ENCODE data around the gene PHLDA3. TPM values are rescaled to one million over a fixed set of nuclear protein-coding genes. Genes with fewer than 3 reads are reported as not detected.
"Not testable (repeated sequence)": the region's sequence is repeated elsewhere in the genome, so short reads cannot be mapped to it uniquely, and the experiment has no call there.

PHLDA3 gene
- total RNA-seq, 2 donors from 2014 or later, result 9.6 to 15.8 TPM

GRCh38 chr1:201473296-201473695 lies 4.3 kb upstream of the PHLDA3 start:
- H3K27me3 Mint-ChIP-seq (ENCODE audit: insufficient read depth), result peaks cover 78% of the 10 kb centered on the region

GRCh38 chr1:201472321-201472720 lies 3.3 kb upstream of the PHLDA3 start:
- not testable (repeated sequence) for H3K27ac Mint-ChIP-seq; H3K36me3 ChIP-seq (ENCODE audit: control insufficient read depth, insufficient read depth, low read length); H3K27ac ChIP-seq (ENCODE audit: low read depth, low read length); H3K4me1 ChIP-seq (ENCODE audit: control insufficient read depth, insufficient read depth, low read length); H3K4me3 Mint-ChIP-seq; H3K9me3 ChIP-seq (ENCODE audit: control insufficient read depth, low read length); DNase-seq; H3K4me3 ChIP-seq (ENCODE audit: low read length); H3K36me3 Mint-ChIP-seq (ENCODE audit: low read depth); H3K9me3 Mint-ChIP-seq; H3K9ac ChIP-seq (ENCODE audit: extremely low read depth, low read length, poor library complexity, severe bottlenecking)
- peaks cover 31% of the 10 kb centered on the region for H3K27me3 ChIP-seq (ENCODE audit: control insufficient read depth, insufficient read depth, low read length, poor library complexity, severe bottlenecking)
- peaks cover 13% of the 10 kb centered on the region for H3K4me1 Mint-ChIP-seq
- peaks cover 78% of the 10 kb centered on the region for H3K27me3 Mint-ChIP-seq (ENCODE audit: insufficient read depth)
- 89 to 95% methylated on average over 6 to 8 of the region's 8 CpGs for WGBS, 2 experiments (ENCODE audit: insufficient coverage in 1 of 2, insufficient read length in 1 of 2)

More at GRCh38 chr1:201473296-201473695, 4.3 kb upstream of the PHLDA3 start:
- DNase-seq, result no peak
- Histone ChIP-seq H3K9ac (ENCODE audit: extremely low read depth, low read length, poor library complexity, severe bottlenecking) (no peak overlapping the region), H3K27ac (ENCODE audit: low read depth, low read length) (no peak overlapping the region), H3K9me3 (ENCODE audit: control insufficient read depth, low read length) (no peaks in the 10 kb centered on the region), H3K4me1 (ENCODE audit: control insufficient read depth, insufficient read depth, low read length) (no peaks in the 10 kb centered on the region), H3K27me3 (ENCODE audit: control insufficient read depth, insufficient read depth, low read length, poor library complexity, severe bottlenecking) (peaks cover 33% of the 10 kb centered on the region), H3K4me3 (ENCODE audit: low read length) (no peak overlapping the region), H3K36me3 (ENCODE audit: control insufficient read depth, insufficient read depth, low read length) (no peaks in the 10 kb centered on the region)
- Mint-ChIP-seq H3K27ac (no peak overlapping the region), H3K36me3 (ENCODE audit: low read depth) (no peaks in the 10 kb centered on the region), H3K4me1 (peaks cover 7% of the 10 kb centered on the region), H3K9me3 (no peaks in the 10 kb centered on the region), H3K4me3 (no peak overlapping the region)
- TF ChIP-seq CTCF (conservative IDR thresholded peaks at IDR 0.05), result no peak
- 88 to 100% methylated on average over 2 of the region's 2 CpGs for WGBS, 2 experiments (ENCODE audit: insufficient coverage in 1 of 2, insufficient read length in 1 of 2)

GRCh38 chr1:201471772-201472171 lies 2.8 kb upstream of the PHLDA3 start:
- H3K27me3 ChIP-seq (ENCODE audit: control insufficient read depth, insufficient read depth, low read length, poor library complexity, severe bottlenecking), result peaks cover 27% of the 10 kb centered on the region
- no peak overlapping the region for H3K27ac ChIP-seq (ENCODE audit: low read depth, low read length)
- H3K27ac Mint-ChIP-seq, result no peak overlapping the region
- H3K36me3 ChIP-seq (ENCODE audit: control insufficient read depth, insufficient read depth, low read length), result no peaks in the 10 kb centered on the region
- H3K36me3 Mint-ChIP-seq (ENCODE audit: low read depth), result no peaks in the 10 kb centered on the region
- TF ChIP-seq CTCF (conservative IDR thresholded peaks at IDR 0.05), result no peak
- H3K4me1 ChIP-seq (ENCODE audit: control insufficient read depth, insufficient read depth, low read length), result no peaks in the 10 kb centered on the region
- no peaks in the 10 kb centered on the region for H3K9me3 Mint-ChIP-seq
- H3K9me3 ChIP-seq (ENCODE audit: control insufficient read depth, low read length), result no peaks in the 10 kb centered on the region
- H3K9ac ChIP-seq (ENCODE audit: extremely low read depth, low read length, poor library complexity, severe bottlenecking), result no peak overlapping the region
- no peak for DNase-seq
- no peak overlapping the region for H3K4me3 Mint-ChIP-seq
- no peak overlapping the region for H3K4me3 ChIP-seq (ENCODE audit: low read length)
- peaks cover 75% of the 10 kb centered on the region for H3K27me3 Mint-ChIP-seq (ENCODE audit: insufficient read depth)
- 91 to 94% methylated on average over 3 of the region's 3 CpGs for WGBS, 2 experiments (ENCODE audit: insufficient coverage in 1 of 2, insufficient read length in 1 of 2)
- peaks cover 13% of the 10 kb centered on the region for H3K4me1 Mint-ChIP-seq

- Mint-ChIP-seq H3K27me3 (ENCODE audit: insufficient read depth) (peaks cover 64% of the 10 kb centered on the region), H3K9me3 (no peaks in the 10 kb centered on the region), H3K36me3 (ENCODE audit: low read depth) (peaks cover 3% of the 10 kb centered on the region), H3K4me1 (peaks cover 13% of the 10 kb centered on the region), H3K4me3 (no peak overlapping the region), H3K27ac (no peak overlapping the region)
- DNase-seq, result no peak
- WGBS, 2 experiments (ENCODE audit: insufficient coverage in 1 of 2, insufficient read length in 1 of 2), result 77% methylated on average over 4 of the region's 4 CpGs; no CpG with 5 or more reads in 1 of the 2 experiments
- Histone ChIP-seq H3K4me3 (ENCODE audit: low read length) (no peak overlapping the region), H3K9me3 (ENCODE audit: control insufficient read depth, low read length) (no peaks in the 10 kb centered on the region), H3K4me1 (ENCODE audit: control insufficient read depth, insufficient read depth, low read length) (no peaks in the 10 kb centered on the region), H3K27ac (ENCODE audit: low read depth, low read length) (no peak overlapping the region), H3K27me3 (ENCODE audit: control insufficient read depth, insufficient read depth, low read length, poor library complexity, severe bottlenecking) (peaks cover 27% of the 10 kb centered on the region), H3K9ac (ENCODE audit: extremely low read depth, low read length, poor library complexity, severe bottlenecking) (no peak overlapping the region), H3K36me3 (ENCODE audit: control insufficient read depth, insufficient read depth, low read length) (peaks cover 7% of the 10 kb centered on the region)
- no peak for TF ChIP-seq CTCF (conservative IDR thresholded peaks at IDR 0.05)
These were observed 1.6 kb upstream of the PHLDA3 start for GRCh38 chr1:201470581-201470980.

All from endodermal cell (in vitro differentiated cells).